Immature natural killer cell (primary cell): Measurements from ENCODE around the gene DBF4. TPM values are rescaled to one million over a fixed set of nuclear protein-coding genes. Genes with fewer than 3 reads are reported as not detected.
A peak's percentile ranks its signal among the peaks of the same experiment; 100 is the strongest.
"Not testable (repeated sequence)": the region's sequence is repeated elsewhere in the genome, so short reads cannot be mapped to it uniquely, and the experiment has no call there.

Experiments
- DNase-seq, 3 donors: peaks; one replicate each; pipeline ENCODE4 v3.0.0; 2022; ENCODE audit warnings: mixed read lengths in 1 of 3
- H3K27ac Mint-ChIP-seq, 6 donors: one replicate each; pipeline ENCODE4 v1.8.0; 2020; ENCODE audit warnings: mixed read lengths in 6 of 6, mild to moderate bottlenecking in 5 of 6, inconsistent platforms in 4 of 6, moderate library complexity in 3 of 6
- H3K27me3 Mint-ChIP-seq, 3 donors: one replicate each; pipeline ENCODE4 v1.8.0; 2020 to 2021; ENCODE audit warnings: low read depth in 3 of 3, mild to moderate bottlenecking in 3 of 3, mixed read lengths in 3 of 3, moderate library complexity in 3 of 3, inconsistent platforms in 1 of 3
- H3K36me3 Mint-ChIP-seq, 3 donors: one replicate each; pipeline ENCODE4 v1.8.0; 2020; ENCODE audit warnings: mixed read lengths in 3 of 3, inconsistent platforms in 2 of 3, mild to moderate bottlenecking in 2 of 3
- H3K4me1 Mint-ChIP-seq, 2 donors: one replicate each; pipeline ENCODE4 v1.8.0; 2020; ENCODE audit warnings: inconsistent platforms in 2 of 2, mild to moderate bottlenecking in 2 of 2, mixed read lengths in 2 of 2, moderate library complexity in 1 of 2
- H3K4me3 Mint-ChIP-seq, 5 donors: one replicate each; pipeline ENCODE4 v1.8.0; 2020; ENCODE audit warnings: mild to moderate bottlenecking in 5 of 5, mixed read lengths in 5 of 5, inconsistent platforms in 3 of 5, moderate library complexity in 3 of 5
- H3K9me3 Mint-ChIP-seq, 6 donors: one replicate each; pipeline ENCODE4 v1.8.0; 2020; ENCODE audit warnings: mild to moderate bottlenecking in 6 of 6, mixed read lengths in 6 of 6, inconsistent platforms in 4 of 6, moderate library complexity in 3 of 6
- polyA plus RNA-seq, 3 donors: library from polyadenylated mRNA; unstranded; fragments of 300-500 nt; fragmentation: Illumina TruSeq; gene quantifications; one replicate each; pipeline ENCODE4 v1.2.3, GENCODE V29; 2021

The DBF4 gene
- polyA plus RNA-seq, 3 donors from 2014 or later, result 15.9 to 37.3 (median 23.4) TPM

DNA sequence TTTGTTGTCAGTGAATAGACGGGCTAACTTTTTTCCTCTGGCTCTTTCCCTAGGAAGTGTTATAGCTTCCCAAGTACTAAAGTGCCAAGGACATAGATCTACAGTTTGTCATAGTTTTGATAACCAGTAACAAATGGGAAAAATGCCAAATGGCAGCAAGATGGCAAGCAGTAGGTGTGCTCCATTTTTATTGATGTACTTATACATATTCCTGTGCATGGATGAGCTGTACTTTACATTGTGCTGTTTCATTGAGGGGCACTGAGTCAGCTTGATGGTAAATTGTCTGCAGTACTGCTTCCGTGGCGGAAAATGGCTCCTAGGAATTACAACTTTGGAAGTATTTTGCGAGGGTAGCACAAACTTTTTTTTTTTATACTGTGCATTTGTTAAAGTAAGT, 64.8 kb downstream of the DBF4 start:
- Mint-ChIP-seq H3K36me3 (peaks cover 4 to 5% (median 5%) of the 10 kb centered on the region in 3 donors), H3K27ac (no peak overlapping the region), H3K27me3 (peaks cover 0 to 4% (median 3%) of the 10 kb centered on the region in 3 donors), H3K4me1 (no peaks in the 10 kb centered on the region), H3K4me3 (no peak overlapping the region), H3K9me3 (peaks cover 0 to 2% (median 0%) of the 10 kb centered on the region in 6 donors)
- no peak for DNase-seq

DNA sequence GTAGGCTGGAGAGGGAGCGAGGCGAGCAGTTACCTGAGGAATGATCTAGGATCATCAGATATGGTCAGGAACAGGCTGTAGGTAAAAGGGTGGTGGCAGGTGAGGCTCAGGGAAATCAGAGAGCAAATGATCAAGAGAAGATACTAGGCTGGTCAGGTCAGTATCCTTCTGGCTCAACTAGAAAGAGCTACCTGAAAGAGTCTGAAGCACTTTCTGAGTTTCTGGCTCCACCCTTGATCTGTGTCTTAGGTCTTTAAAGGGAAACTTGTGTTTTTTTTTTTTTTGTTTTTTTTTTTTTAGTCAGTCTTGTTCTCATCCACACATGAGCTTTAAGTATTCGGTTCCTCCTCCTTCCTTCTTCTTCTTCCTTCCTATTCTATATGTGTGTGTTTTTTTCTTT, 68.3 kb downstream of the DBF4 start:
- Mint-ChIP-seq H3K27ac (peak overlapping the region in 1 of 6 donors; percentile 66), H3K27me3 (peaks cover 0 to 4% (median 3%) of the 10 kb centered on the region in 3 donors), H3K4me3 (no peak overlapping the region), H3K4me1 (no peaks in the 10 kb centered on the region), H3K36me3 (no peaks in the 10 kb centered on the region), H3K9me3 (no peaks in the 10 kb centered on the region)
- no peak for DNase-seq

DNA sequence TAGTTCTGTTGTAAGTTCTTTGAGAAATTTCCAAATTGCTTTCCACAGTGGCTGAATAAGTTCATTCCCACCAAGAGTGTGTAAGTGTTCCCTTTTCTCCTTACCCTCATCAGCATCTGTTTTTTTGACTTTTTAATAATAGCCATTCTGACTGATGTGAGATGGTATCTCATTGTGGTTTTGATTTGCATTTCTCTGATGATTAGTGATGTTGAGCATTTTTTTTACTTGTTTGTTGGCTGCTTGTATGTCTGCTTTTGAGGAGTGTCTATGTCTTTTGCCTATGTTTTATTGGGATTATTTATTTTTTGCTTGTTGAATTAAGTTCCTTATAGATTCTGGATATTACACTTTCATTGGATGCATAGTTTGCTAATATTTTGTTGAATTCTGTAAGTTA, 69.6 kb downstream of the DBF4 start:
- H3K9me3 Mint-ChIP-seq, H3K27ac Mint-ChIP-seq, H3K4me1 Mint-ChIP-seq, H3K36me3 Mint-ChIP-seq, H3K27me3 Mint-ChIP-seq, H3K4me3 Mint-ChIP-seq, DNase-seq: not testable (repeated sequence)

DNA sequence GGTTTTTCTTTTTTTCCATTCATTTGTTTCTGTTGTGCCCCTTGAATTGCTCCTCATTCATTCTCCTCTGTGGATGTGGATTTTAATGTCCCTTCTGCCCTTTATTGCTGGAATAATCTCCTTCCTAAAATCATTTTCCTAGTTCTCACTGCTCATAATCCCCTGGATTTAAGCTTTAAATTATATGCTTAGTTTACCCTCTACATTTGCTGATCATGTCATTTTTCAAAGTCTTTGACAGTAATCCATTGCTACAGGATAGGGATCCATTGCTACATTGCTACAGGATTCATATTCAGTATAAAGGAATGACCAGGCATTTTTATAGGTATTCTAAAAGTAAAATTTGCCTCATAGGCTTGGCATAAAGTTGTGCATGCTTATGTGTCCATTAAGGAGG, 72.1 kb downstream of the DBF4 start:
- Mint-ChIP-seq H3K4me1 (no peaks in the 10 kb centered on the region), H3K4me3 (no peak overlapping the region), H3K27me3 (peaks cover 0 to 5% (median 3%) of the 10 kb centered on the region in 3 donors), H3K36me3 (no peaks in the 10 kb centered on the region), H3K9me3 (no peaks in the 10 kb centered on the region), H3K27ac (no peak overlapping the region)
- DNase-seq, result no peak

Other genes with a start within 250 kb of the DBF4 start
- gene RUNDC3B, start 248.1 kb upstream of the DBF4 start, polyA plus RNA-seq, result 1 to 10 TPM in 2 of 3 donors, not detected in 1; 1.0 to 1.1 TPM
- gene SLC25A40, start 133 bp upstream of the DBF4 start, polyA plus RNA-seq, result 10 to 100 TPM in 2 of 3 donors, 1 to 10 TPM in 1; 9.5 to 21.0 (median 10.4) TPM
- 1 to 10 TPM in 2 of 3 donors, not detected in 1; 1.3 to 1.7 TPM for gene ADAM22, start 57.8 kb downstream of the DBF4 start, polyA plus RNA-seq